ENCODE data around the gene CENPM.
A peak's percentile ranks its signal among the peaks of the same experiment; 100 is the strongest.

CENPM gene

DNA sequence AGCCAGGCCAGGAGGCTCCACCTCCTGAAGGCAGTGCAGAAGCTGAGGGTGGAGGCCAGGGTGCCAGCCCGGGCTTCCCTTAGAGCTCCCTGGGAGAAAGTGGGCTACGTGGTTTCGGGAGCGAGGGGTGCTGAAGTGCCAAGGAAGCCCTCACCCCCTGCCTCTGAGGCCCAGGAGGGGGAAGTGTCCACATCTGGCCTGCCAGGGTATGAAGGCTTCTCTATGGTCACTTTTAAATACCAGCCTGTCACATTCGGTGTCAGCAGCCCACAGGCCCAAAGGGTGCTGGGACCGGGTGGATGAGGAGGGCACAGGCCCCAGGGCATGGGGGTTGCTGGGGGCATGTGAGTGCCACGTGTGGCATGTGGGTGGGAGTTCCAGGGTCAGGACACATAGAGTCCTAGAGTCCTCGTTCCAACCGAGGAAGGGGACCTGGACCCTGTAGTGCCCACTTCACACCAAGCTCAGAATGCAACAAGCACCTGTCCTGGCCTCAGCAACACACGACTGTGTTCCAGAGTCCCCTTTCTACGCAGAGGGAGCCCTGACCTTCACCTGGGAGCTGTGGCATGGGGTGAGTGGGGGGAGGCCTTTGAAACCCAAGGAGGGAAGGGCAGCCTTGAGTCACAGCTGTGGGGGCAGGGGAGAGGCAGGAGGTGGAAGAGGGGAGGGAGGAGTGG, 33.8 kb downstream of the CENPM start:
- Histone ChIP-seq H3K27ac (no peak overlapping the region), H3K36me3 (no peaks in the 10 kb centered on the region), H3K4me1 (peaks cover 0 to 46% (median 37%) of the 10 kb centered on the region in 4 donors), H3K27me3 (peaks cover 8 to 93% of the 10 kb centered on the region in 2 donors), H3K9me3 (no peaks in the 10 kb centered on the region), H3K4me3 (no peak overlapping the region)
- intact Hi-C loops (cut with DNase I; ENCODE audit: low total_unique reads): no loop called here
- DNase-seq: no peak
- TF ChIP-seq, protein P1, sequence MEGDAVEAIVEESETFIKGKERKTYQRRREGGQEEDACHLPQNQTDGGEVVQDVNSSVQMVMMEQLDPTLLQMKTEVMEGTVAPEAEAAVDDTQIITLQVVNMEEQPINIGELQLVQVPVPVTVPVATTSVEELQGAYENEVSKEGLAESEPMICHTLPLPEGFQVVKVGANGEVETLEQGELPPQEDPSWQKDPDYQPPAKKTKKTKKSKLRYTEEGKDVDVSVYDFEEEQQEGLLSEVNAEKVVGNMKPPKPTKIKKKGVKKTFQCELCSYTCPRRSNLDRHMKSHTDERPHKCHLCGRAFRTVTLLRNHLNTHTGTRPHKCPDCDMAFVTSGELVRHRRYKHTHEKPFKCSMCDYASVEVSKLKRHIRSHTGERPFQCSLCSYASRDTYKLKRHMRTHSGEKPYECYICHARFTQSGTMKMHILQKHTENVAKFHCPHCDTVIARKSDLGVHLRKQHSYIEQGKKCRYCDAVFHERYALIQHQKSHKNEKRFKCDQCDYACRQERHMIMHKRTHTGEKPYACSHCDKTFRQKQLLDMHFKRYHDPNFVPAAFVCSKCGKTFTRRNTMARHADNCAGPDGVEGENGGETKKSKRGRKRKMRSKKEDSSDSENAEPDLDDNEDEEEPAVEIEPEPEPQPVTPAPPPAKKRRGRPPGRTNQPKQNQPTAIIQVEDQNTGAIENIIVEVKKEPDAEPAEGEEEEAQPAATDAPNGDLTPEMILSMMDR (IDR thresholded peaks at IDR 0.05): no peak

DNA sequence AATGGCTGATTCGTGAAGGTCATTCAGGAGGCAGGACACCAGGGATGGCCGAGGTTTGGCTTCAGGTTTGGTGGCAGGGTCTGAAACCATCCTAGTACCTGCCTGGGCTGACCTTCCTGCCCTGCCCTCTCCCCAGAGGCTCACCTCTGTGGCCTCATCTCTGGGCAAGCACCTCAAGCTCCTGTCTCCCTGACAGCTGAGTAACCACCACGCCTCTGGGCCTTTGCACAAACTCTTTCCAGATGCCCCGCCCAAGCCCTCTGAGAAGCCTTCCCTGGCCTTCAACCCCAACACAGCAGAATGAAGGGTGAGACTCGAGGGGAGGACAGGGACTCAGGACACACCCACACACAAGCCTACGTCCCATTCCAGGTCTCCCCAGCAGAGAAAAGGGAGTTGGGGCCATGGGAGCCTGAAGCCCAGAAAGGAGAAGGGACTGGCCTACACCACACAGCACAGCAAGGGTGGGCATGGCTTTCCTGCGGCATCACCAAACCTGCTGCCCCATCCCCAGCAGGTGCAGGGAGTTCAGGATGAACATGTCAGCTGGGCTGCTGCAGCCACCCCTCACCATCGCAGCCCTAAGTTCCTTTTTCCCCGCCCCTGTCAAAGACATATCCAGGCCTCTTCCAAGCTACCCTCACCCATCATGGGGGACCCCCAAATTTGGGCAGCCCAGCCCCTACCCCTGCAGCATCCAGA, 34.5 kb downstream of the CENPM start:
- Histone ChIP-seq H3K27me3 (peaks cover 8 to 86% of the 10 kb centered on the region in 2 donors), H3K36me3 (peaks cover 0 to 4% (median 0%) of the 10 kb centered on the region in 3 donors), H3K4me1 (peaks cover 0 to 40% (median 34%) of the 10 kb centered on the region in 4 donors), H3K4me3 (no peak overlapping the region), H3K27ac (no peak overlapping the region), H3K9me3 (no peaks in the 10 kb centered on the region)
- TF ChIP-seq, protein P1 (IDR thresholded peaks at IDR 0.05): no peak
- DNase-seq: no peak
- intact Hi-C loops (cut with DNase I; ENCODE audit: low total_unique reads): no loop called here

DNA sequence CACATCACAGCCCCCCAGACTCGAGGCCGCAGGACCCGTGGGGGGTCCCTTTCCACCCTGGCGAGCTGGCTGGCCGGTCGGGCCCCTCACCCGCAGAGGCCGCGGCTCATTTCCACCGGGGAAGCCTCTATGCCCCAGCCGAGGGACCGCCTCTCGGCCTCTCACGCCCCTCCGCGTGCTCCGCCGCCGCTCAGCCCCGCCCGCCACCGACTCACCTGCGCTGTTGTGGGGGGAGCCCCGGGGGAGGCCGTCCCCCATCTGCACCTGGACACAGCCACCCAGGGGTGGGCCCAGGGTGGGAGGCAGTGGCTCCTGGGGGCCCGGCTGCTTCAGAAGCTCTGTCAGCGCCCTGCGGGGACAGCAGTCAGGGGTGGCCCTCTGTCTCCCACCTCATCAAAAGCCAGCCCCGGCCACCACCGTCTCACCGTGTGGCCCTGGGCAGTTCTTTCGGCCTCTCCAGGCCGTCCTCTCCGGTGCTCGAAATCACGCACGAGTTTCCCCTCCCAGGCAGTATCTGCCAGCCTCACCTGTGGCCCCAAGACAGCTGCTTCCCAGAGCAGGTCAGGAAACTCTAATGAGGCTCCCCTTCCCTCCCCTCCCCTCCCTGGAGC, 35.8 kb downstream of the CENPM start:
- Histone ChIP-seq H3K27me3 (peaks cover 8 to 73% of the 10 kb centered on the region in 2 donors), H3K36me3 (peaks cover 0 to 17% (median 0%) of the 10 kb centered on the region in 3 donors), H3K9me3 (no peaks in the 10 kb centered on the region), H3K4me1 (peaks cover 0 to 40% (median 34%) of the 10 kb centered on the region in 4 donors), H3K27ac (no peak overlapping the region), H3K4me3 (peak overlapping the region in 1 of 2 donors; percentile 43)
- DNase-seq: no peak
- intact Hi-C loops (cut with DNase I; ENCODE audit: low total_unique reads): no loop called here
- TF ChIP-seq, protein P1 (IDR thresholded peaks at IDR 0.05): no peak

DNA sequence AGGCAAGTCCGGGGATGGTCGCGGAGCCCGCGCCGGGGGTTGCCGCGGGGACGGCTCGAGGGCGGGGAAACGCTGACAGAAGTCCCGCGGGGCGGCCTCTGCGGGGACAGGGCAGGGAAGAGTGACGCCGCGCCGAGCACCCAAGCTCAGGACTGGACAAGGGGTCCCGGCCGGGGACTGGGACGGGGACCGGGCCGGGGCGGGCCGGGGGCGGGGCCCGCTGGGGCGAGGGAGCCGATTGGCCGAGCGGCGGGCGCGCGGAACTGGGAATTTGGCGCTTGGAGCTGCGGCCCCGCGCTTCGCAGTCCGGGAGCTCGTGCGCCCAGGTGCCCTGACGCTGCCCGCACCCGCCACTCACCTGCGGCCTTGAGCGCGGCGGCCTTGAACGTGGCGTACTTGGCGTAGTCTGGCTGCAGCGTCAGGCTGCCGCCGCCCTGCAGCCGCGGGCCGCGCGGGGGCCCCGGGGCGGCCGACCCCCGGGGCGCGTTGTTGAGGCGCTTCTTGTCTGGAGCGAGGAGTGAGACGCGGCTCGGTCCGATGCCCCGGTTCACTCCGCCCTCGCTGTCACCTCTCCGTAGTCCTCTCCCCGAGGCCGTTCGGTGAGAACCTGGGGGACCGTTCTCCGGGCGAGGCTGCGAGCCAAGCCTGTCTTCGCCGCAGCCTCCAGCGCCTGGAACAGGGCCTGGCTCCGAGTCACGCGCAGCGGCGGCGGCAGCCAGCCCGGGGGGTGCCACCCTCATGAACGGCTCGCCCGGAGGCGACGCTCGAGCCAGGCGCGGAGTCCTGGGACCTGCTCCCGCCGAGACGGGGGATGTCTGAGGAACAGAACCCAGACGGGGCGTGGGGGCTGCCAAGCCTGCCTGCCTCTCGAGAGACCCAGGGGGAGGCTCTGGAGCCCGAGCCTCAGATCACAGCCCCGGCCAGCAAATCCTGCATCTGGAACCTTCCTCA, 36.6 kb downstream of the CENPM start:
- DNase-seq: peak in 1 of 2 donors; percentile 76
- intact Hi-C loops (cut with DNase I; ENCODE audit: low total_unique reads): no loop called here
- TF ChIP-seq, protein P1 (IDR thresholded peaks at IDR 0.05): no peak

More for the DNA sequence above, 36.6 kb downstream of the CENPM start:
- no peaks in the 10 kb centered on the region for H3K9me3 ChIP-seq
- H3K27me3 ChIP-seq: peaks cover 8 to 66% of the 10 kb centered on the region in 2 donors
- no peak overlapping the region for H3K27ac ChIP-seq
- peaks cover 2 to 25% (median 6%) of the 10 kb centered on the region in 3 donors for H3K36me3 ChIP-seq
- H3K4me3 ChIP-seq: peak overlapping the region; percentile 21 to 43
- peaks cover 0 to 40% (median 32%) of the 10 kb centered on the region in 4 donors for H3K4me1 ChIP-seq
